K562 (cell line): ENCODE data around the gene PPIH. TPM values are rescaled to one million over a fixed set of nuclear protein-coding genes. Genes with fewer than 3 reads are reported as not detected.
A peak's percentile ranks its signal among the peaks of the same experiment; 100 is the strongest.

ENCODE experiments used
- ARNT ChIP-seq, 2 experiments: fragments of 450-650 bp; IDR thresholded peaks; 2 replicates each; pipeline ENCODE4 v1.6.1; 2016; ENCODE audit warnings: mild to moderate bottlenecking in 1 of 2
- ELF2 ChIP-seq: fragments of 250-450 bp; sonication (Bioruptor Pico); IDR thresholded peaks from 2 replicates; pipeline ENCODE4 v1.5.0; 2021; ENCODE audit warnings: mild to moderate bottlenecking
- ERF ChIP-seq: fragments of 450-650 bp; formaldehyde crosslinking; IDR thresholded peaks from 2 replicates; pipeline ENCODE4 v1.4.0; 2020; ENCODE audit warnings: mild to moderate bottlenecking, mixed read lengths
- FOXJ2 ChIP-seq: fragments of 200-800 bp; sonication (Bioruptor generic); IDR thresholded peaks from 2 replicates; pipeline ENCODE4 v1.6.1; 2016; ENCODE audit warnings: missing genetic modification characterization, missing compliant biosample characterization
- HDAC1 ChIP-seq, 2 experiments: fragments of 450-650 bp; IDR thresholded peaks; 2 replicates each; pipeline ENCODE4 v1.6.1; 2016 to 2017; ENCODE audit warnings: inconsistent platforms in 1 of 2, mild to moderate bottlenecking in 1 of 2, moderate library complexity in 1 of 2
- MCM2 ChIP-seq: fragments of 450-650 bp; IDR thresholded peaks from 2 replicates; pipeline ENCODE4 v1.6.1; 2017; ENCODE audit warnings: low read depth, mild to moderate bottlenecking
- MEF2A ChIP-seq: IDR thresholded peaks from 2 replicates; pipeline ENCODE4 v1.6.1; 2011; ENCODE audit warnings: low read depth, mild to moderate bottlenecking, low read length, moderate library complexity; ENCODE audit not compliant: control insufficient read depth
- NR1H2 ChIP-seq: sonication (generic); formaldehyde crosslinking; IDR thresholded peaks from 2 replicates; pipeline ENCODE4 v1.4.0; 2020; ENCODE audit warnings: mild to moderate bottlenecking, missing genetic modification reagents
- PML ChIP-seq: IDR thresholded peaks from 2 replicates; pipeline ENCODE4 v1.6.1; 2012; ENCODE audit warnings: low read length, inconsistent platforms
- POLR2H ChIP-seq: IDR thresholded peaks from 2 replicates; pipeline ENCODE4 v1.6.1; 2016; ENCODE audit warnings: missing genetic modification characterization, low read depth, mild to moderate bottlenecking, control low read depth, missing compliant biosample characterization, moderate library complexity
- SREBF2 ChIP-seq: sonication (generic); formaldehyde crosslinking; IDR thresholded peaks from 2 replicates; pipeline ENCODE4 v1.4.0; 2020; ENCODE audit warnings: mild to moderate bottlenecking, missing genetic modification reagents
- STAG1 ChIP-seq: sonication (generic); formaldehyde crosslinking; IDR thresholded peaks from 2 replicates; pipeline ENCODE4 v1.5.0; 2020; ENCODE audit warnings: missing genetic modification reagents, borderline replicate concordance
- ZNF507 ChIP-seq: conservative IDR thresholded peaks from 2 replicates; pipeline ENCODE4 v1.6.1; 2017; ENCODE audit warnings: missing genetic modification characterization, missing compliant biosample characterization
- ZNF695 ChIP-seq: fragments of 450-650 bp; formaldehyde crosslinking; IDR thresholded peaks from 2 replicates; pipeline ENCODE4 v1.4.0; 2020; ENCODE audit warnings: mild to moderate bottlenecking, moderate library complexity
- ZNF766 ChIP-seq: fragments of 200-800 bp; sonication (Bioruptor generic); conservative IDR thresholded peaks from 2 replicates; pipeline ENCODE4 v1.6.1; 2016; ENCODE audit warnings: missing genetic modification characterization, missing compliant biosample characterization
- polyA plus RNA-seq, 8 experiments: library from polyadenylated mRNA; depleted of rRNA in 4 of 8; stranded (reverse) in 5 of 8; unstranded in 3 of 8; fragments of >200 nt; fragmentation: Nextera tagmentation in 2 of 8; fragmentation: Illumina TruSeq in 1 of 8; extraction: Ambion mirVana in 2 of 8; extraction: Trizol in 1 of 8; gene quantifications; 2 replicates each; pipeline versions ENCODE4 v1.2.1 to v1.2.3, GENCODE V29; 2011 to 2014; ENCODE audit warnings: inconsistent platforms in 1 of 8, missing spikeins in 1 of 8
- total RNA-seq, 7 experiments: library from RNA; depleted of rRNA in 6 of 7; stranded (reverse); fragments of >200 nt in 6 of 7; fragmentation: Illumina TruSeq in 2 of 7; extraction: Trizol in 2 of 7; gene quantifications; 2 replicates each; pipeline versions ENCODE4 v1.2.1 to v1.2.3, GENCODE V29; 2011 to 2021; ENCODE audit warnings: low replicate concordance in 1 of 7
- TF ChIP-seq, protein P1 (sequence below): fragments of 450-650 bp; IDR thresholded peaks from 2 replicates; pipeline ENCODE4 v1.6.1; 2017; ENCODE audit warnings: mild to moderate bottlenecking, moderate library complexity
- TF ChIP-seq, protein P2 (sequence below): fragments of 450-650 bp; IDR thresholded peaks from 2 replicates; pipeline ENCODE4 v1.6.1; 2018; ENCODE audit warnings: mild to moderate bottlenecking, low read depth; ENCODE audit not compliant: partially characterized antibody
- TF ChIP-seq, protein P3 (sequence below): fragments of 450-650 bp; formaldehyde crosslinking; IDR thresholded peaks from 2 replicates; pipeline ENCODE4 v1.4.0; 2020; ENCODE audit warnings: mild to moderate bottlenecking, moderate library complexity
- TF ChIP-seq, protein P4 (sequence below): sonication (generic); formaldehyde crosslinking; IDR thresholded peaks from 2 replicates; pipeline ENCODE4 v1.8.0; 2023; ENCODE audit warnings: mild to moderate bottlenecking, missing genetic modification reagents

PPIH gene
- total and polyA plus RNA-seq, 9 of the 15 experiments (the other 6 are each of a cell fraction or from before 2014, with no cell fraction given), result 197 to 470 (median 277) TPM

DNA sequence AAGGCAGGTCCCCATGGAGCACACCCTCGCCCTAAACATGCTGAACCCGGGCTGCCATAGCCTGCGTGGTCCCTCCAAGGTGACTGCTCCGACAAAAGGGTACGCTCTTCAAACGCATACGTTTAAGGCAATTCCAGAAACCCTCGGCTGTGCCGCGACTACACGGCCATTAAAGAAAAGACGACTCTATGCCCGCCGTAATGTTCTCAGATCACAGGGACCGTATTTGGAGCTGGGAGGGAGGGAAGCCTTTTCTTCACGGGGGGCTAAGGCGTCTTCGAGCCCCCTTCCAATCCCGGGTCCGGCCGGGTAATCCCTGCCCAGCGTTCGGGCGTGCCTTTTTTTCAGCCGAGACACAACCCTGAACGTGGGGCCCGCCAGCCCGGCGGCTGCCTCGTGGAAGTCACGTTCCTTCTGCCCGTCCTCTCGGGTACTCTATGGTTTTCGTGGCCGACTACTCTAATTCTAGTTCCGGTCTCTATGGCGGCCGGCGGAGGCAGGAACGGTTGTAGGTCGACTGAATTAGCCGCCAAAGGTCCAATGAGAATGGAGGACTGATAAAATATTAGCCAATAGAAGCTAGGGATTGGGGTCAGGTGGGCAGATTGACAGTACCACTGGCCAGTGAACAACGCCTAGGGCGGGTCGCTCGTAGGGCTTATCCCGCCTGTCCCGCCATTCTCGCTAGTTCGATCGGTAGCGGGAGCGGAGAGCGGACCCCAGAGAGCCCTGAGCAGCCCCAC lies 23.7 kb downstream of the PPIH start, which contains the start of gene YBX1 (continued):
- TF ChIP-seq FOXJ2 (tag) (no peak), MEF2A (no peak), HDAC1 (IDR thresholded peaks at IDR 0.05) (peak in 1 of 2 experiments; percentile 86; a peak in 2 of 4 replicates), MCM2 (no peak), ZNF766 (no peak), SREBF2 (no peak), ELF2 (peak; percentile 69), ARNT (IDR thresholded peaks at IDR 0.05) (peak in 1 of 2 experiments; percentile 65; a peak in 1 of 4 replicates), ERF (CRISPR knock-in tag) (no peak; the same call in 1 of the 2 replicates), ZNF507 (no peak), POLR2H (peak; percentile 94), STAG1 (no peak), PML (peak; percentile 85), NR1H2 (0 out of 2 replicates have a peak, but pooled peaks have one; percentile 84), ZNF695 (CRISPR knock-in tag) (no peak)
- TF ChIP-seq, protein P1, sequence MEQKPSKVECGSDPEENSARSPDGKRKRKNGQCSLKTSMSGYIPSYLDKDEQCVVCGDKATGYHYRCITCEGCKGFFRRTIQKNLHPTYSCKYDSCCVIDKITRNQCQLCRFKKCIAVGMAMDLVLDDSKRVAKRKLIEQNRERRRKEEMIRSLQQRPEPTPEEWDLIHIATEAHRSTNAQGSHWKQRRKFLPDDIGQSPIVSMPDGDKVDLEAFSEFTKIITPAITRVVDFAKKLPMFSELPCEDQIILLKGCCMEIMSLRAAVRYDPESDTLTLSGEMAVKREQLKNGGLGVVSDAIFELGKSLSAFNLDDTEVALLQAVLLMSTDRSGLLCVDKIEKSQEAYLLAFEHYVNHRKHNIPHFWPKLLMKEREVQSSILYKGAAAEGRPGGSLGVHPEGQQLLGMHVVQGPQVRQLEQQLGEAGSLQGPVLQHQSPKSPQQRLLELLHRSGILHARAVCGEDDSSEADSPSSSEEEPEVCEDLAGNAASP, result no peak
- TF ChIP-seq, protein P2, sequence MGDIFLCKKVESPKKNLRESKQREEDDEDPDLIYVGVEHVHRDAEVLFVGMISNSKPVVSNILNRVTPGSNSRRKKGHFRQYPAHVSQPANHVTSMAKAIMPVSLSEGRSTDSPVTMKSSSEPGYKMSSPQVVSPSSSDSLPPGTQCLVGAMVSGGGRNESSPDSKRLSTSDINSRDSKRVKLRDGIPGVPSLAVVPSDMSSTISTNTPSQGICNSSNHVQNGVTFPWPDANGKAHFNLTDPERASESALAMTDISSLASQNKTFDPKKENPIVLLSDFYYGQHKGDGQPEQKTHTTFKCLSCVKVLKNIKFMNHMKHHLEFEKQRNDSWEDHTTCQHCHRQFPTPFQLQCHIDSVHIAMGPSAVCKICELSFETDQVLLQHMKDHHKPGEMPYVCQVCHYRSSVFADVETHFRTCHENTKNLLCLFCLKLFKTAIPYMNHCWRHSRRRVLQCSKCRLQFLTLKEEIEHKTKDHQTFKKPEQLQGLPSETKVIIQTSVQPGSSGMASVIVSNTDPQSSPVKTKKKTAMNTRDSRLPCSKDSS, result no peak
- TF ChIP-seq, protein P3, sequence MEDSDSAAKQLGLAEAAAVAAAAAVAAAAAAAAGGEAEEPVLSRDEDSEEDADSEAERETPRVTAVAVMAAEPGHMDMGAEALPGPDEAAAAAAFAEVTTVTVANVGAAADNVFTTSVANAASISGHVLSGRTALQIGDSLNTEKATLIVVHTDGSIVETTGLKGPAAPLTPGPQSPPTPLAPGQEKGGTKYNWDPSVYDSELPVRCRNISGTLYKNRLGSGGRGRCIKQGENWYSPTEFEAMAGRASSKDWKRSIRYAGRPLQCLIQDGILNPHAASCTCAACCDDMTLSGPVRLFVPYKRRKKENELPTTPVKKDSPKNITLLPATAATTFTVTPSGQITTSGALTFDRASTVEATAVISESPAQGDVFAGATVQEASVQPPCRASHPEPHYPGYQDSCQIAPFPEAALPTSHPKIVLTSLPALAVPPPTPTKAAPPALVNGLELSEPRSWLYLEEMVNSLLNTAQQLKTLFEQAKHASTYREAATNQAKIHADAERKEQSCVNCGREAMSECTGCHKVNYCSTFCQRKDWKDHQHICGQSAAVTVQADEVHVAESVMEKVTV (CRISPR knock-in tag), result no peak
- TF ChIP-seq, protein P4, sequence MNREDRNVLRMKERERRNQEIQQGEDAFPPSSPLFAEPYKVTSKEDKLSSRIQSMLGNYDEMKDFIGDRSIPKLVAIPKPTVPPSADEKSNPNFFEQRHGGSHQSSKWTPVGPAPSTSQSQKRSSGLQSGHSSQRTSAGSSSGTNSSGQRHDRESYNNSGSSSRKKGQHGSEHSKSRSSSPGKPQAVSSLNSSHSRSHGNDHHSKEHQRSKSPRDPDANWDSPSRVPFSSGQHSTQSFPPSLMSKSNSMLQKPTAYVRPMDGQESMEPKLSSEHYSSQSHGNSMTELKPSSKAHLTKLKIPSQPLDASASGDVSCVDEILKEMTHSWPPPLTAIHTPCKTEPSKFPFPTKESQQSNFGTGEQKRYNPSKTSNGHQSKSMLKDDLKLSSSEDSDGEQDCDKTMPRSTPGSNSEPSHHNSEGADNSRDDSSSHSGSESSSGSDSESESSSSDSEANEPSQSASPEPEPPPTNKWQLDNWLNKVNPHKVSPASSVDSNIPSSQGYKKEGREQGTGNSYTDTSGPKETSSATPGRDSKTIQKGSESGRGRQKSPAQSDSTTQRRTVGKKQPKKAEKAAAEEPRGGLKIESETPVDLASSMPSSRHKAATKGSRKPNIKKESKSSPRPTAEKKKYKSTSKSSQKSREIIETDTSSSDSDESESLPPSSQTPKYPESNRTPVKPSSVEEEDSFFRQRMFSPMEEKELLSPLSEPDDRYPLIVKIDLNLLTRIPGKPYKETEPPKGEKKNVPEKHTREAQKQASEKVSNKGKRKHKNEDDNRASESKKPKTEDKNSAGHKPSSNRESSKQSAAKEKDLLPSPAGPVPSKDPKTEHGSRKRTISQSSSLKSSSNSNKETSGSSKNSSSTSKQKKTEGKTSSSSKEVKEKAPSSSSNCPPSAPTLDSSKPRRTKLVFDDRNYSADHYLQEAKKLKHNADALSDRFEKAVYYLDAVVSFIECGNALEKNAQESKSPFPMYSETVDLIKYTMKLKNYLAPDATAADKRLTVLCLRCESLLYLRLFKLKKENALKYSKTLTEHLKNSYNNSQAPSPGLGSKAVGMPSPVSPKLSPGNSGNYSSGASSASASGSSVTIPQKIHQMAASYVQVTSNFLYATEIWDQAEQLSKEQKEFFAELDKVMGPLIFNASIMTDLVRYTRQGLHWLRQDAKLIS, result peak; percentile 84
